ENCODE results near the gene ZNF878.
"Not testable (repeated sequence)": the region's sequence is repeated elsewhere in the genome, so short reads cannot be mapped to it uniquely, and the experiment has no call there.

Gene ZNF878

DNA sequence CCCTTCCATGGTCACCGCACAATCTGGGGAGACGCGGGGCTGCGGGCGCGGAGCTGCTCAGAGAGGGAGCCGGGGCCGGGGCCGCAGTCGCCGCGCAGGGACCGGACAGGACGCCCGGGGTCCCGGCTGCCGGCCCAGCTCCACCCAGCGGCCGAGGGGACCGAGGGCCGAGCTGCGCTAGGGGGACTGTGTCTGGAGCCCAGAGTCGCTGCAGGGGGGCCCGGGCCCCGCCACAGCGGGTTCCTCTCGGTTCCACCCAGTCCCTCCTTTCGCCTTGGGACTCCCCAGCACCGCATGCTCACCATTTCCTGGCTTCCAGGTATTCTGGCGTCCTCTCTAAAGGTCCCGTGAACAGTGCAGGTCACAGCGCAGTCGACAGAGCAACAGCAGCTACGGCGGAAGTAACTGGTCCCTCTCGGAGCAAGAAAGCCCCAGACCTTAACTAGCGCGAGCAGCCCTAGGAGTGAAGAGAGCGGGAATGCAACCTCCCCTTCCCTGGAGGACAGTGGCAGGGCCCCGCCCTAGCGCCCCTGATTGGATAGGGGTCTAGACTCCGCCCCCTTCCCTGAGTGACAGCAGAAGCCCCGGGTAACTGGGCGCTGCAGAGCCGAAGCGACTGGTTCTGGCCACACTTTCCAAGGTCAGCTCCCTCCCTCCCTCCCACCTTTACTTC, at the start of gene ZNF878:
Gene ZNF878 (minus strand): TSS at position 465 of the 673 bp plus-strand sequence. CDS start 160 bp downstream, at position 305.
- DNase-seq = peak; percentile 59

DNA sequence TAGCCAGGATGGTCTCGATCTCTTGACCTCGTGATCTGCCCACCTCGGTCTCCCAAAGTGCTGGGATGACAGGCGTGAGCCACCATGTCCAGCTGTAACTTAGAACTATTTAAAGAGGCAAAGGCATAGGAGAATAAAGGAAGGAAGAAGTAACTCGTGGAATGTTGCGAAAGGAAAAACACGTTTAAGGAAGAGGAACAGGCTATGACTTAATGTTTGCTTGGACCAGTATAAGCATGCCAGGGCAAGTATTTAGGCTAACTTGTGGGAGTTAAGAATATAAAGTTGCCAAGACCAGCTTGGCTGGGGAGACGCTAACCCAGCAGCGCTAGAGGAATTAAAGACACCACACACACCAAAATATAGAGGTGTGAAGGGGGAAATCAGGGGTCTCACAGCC, 45.3 kb upstream of the ZNF878 start:
- DNase-seq = no peak

GRCh38 chr19:12095111-12095790, 42.5 kb upstream of the ZNF878 start:
- DNase-seq = no peak

DNA sequence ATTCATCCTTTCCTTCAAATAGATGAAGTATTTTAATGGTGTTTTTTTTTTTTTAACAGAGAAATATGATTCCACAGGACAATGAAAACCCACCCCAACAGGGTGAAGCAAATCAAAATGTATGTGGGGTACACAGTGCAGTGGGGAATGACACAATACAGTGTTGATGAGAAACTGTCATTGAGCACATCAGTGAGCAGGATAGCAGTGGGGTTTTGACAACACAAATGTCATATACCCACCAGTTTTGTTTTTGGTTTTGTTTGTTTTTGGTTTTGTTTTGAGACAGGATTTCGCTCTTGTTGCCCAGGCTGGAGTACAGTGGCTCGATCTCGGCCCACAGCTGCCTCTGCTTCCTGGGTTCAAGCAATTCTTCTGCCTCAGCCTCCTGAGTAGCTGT, 41.0 kb upstream of the ZNF878 start:
- DNase-seq = no peak

DNA sequence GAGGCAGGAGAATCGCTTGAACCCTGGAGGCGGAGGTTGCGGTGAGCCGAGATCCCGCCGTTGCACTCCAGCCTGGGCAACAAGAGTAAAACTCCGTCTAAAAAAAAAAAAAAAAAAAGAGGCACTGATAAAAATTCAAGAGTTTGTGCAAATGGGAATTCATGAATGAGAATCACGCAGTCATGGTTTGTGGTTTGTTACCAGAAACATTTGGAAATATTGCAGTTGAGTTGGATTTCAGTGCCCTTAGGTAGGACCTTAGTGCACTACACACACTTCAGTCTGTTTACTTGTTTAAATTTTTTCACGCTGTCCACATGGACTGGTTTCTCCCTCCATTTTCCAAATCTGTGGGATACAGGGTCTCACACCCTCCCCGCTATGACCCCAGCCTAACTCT, 40.2 kb upstream of the ZNF878 start:
- DNase-seq = no peak

GRCh38 chr19:12092065-12092867, 39.5 kb upstream of the ZNF878 start:
- DNase-seq = peak; percentile 54

- DNase-seq = peak; percentile 48
These were observed 38.0 kb upstream of the ZNF878 start for GRCh38 chr19:12090807-12091206.

GRCh38 chr19:12085074-12085818, 32.5 kb upstream of the ZNF878 start:
- DNase-seq = no peak

DNA sequence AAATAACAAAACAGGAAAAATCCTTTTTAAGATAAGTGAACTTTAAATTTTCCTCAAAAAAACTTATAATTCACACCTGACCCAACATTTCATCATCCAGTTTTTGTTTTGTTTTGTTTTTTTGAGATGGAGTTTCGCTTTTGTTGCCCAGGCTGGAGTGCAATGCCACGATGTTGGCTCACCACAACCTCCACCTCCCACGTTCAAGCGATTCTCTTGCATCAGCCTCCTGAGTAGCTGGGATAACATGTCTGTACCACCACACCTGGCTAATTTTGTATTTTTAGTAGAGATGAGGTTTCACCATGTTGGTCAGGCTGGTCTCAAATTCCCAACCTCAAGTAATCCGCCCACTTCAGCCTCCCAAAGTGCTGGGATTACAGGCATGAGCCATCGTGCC, 30.6 kb upstream of the ZNF878 start:
- not testable (repeated sequence) for DNase-seq

- no peak for DNase-seq
These were observed 24.6 kb upstream of the ZNF878 start for GRCh38 chr19:12077375-12077774.

- not testable (repeated sequence) for DNase-seq
These were observed 23.6 kb upstream of the ZNF878 start for GRCh38 chr19:12076331-12076730.

DNA sequence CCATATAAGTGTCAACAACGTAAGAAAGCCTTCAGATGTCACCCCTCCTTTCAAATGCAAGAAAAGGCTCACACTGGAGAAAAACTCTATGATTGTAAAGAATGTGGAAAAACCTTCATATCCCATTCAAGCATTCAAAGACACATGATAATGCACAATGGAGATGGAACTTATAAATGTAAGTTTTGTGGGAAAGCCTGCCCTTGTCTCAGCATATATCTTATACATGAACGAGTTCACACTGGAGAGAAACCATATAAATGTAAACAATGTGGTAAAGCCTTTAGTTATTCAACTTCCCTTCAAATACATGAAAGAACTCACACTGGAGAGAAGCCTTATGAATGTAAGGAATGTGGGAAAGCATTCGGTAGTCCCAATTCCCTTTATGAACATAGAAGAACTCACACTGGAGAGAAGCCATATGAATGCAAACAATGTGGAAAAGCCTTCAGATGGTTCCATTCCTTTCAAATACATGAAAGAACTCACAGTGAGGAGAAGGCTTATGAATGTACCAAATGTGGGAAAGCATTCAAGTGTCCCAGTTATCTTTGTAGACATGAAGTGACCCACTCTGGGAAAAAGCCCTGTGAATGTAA, 22.9 kb upstream of the ZNF878 start:
- no peak for DNase-seq

DNA sequence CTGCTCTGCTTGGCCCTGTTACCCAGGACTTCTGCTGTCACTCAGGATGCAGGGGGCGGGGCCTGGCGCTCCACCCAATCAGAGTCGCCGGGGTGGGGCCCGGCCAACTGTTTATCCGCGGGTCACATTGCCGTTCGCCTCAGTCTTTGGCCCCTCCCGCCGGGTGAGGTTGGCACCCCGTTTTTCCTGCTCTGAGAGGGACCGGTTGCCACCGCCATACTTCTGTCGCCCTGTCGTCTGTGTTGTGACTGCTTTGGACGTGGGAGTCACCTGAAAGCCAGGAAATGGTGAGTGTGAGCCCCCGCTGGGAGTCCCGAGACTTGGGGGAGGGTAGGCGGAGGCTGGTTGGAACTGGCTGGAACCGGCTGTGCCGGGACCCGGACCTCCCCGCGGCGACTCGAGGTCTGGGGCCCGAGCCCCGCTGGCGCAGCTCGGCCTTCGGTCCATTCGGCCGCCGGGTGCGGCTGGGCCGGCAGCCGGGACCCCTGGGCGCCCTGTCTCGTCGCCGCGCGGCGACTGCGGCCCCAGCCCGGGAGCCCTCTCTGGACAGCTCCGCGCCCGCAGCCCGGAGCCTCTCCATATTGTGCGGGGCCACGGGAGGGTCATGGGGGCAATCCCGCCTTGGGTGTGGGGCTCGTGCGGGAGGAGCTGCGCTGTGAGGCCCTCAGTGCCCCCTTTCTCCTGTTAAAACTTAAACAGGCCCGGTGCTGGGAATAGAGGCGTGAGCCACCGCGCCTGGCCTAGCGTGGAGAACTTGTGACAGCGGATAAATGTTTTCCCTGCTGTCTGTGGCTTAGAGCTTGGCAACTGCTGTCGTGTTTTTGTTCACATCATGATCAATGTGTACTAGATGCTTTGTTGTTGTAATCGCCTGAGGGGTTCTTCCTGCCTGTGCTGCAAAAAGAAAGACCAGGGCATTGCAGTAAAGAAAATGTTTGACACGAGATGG, 12.1 kb upstream of the ZNF878 start, which contains the start of gene ZNF844:
Gene ZNF844 (plus strand): TSS at position 142 of the 949 bp plus-strand sequence. CDS start 143 bp downstream, at position 285.
- peak; percentile 86 for DNase-seq

DNA sequence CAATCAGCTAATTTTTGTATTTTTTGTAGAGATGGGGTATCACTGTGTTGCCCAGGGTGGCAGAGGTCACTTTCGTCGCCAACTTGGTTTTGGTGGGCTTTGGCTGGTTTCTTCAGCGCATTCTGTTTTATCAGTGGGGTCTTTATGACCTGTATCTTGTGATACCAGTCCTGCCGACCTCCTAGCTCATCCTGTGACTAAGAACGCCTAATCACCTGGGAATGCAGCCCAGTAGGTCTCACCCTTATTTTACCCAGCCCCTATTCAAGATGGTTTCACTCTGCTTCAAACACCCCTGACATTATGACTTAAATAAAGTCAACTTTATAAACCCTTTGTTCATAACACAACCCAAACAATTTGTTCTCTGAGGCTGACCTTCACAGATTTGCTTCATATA, 3.0 kb upstream of the ZNF878 start:
- no peak for DNase-seq

DNA sequence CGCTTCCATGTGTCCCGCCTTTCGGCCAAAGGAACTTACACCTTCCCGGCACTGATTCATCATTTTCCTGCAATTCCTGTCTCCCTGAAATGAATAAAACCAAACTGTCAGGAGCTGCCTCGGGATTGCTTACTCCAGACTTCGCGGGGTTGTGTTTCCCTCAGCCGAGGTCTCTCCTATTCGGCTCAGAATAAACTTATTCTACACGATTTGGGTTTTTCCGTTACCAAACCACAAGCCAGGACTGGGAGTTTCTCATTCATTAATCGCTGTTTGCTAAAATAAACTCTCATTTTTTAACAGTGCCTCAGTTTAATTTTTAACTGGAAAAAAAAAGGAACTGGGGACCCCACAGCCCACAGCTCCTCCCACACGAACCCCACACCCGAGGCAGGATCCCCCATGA, 667 bp downstream of the ZNF878 start:
- DNase-seq = no peak

GRCh38 chr19:12047868-12048267, 4.9 kb downstream of the ZNF878 start:
- DNase-seq = no peak

DNA sequence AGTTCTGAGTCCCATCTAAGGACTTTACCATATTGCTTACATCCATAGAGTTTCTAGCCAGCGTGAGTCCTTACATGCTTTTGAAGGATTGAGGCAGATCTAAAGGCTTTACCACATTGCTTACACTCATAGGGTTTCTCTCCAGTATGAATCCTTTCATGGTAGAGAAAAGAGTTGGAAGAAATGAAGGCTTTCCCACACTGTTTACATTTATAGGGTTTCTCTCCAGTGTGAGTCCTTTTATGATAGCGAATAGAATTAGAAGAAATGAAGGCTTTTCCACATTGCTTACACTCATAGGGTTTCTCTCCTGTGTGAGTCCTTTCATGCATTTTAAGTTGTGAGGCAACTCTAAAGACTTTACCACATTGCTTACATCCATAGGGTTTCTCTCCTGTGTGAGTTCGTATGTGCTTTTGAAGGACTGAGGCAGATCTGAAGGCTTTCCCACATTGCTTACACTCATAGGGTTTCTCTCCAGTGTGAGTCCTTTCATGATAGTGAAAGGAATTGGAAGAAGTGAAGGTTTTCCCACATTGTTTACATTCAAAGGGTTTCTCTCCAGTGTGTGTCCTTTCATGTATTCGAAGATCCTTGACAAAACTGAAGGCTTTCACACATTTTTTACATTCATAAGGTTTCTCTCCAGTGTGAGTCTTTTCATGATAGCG, 8.9 kb downstream of the ZNF878 start:
- DNase-seq = no peak

DNA sequence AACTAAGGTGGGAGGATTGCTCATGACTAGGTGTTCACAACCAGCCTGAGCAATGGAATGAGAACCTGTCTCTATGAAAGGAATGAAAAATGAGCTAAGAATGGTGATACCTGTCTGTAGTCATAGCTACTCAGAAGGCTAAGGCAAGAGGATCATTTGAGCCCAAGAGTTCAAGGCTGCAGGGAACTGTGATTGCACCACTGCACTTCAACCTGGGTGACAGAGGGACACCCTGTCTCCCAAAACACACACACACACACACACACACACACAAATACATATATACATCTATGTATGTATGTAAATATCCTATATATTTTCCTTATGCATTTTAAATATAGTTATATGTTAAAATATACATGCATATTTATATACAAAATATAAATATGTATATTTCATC, 9.9 kb downstream of the ZNF878 start:
- DNase-seq = no peak

DNA sequence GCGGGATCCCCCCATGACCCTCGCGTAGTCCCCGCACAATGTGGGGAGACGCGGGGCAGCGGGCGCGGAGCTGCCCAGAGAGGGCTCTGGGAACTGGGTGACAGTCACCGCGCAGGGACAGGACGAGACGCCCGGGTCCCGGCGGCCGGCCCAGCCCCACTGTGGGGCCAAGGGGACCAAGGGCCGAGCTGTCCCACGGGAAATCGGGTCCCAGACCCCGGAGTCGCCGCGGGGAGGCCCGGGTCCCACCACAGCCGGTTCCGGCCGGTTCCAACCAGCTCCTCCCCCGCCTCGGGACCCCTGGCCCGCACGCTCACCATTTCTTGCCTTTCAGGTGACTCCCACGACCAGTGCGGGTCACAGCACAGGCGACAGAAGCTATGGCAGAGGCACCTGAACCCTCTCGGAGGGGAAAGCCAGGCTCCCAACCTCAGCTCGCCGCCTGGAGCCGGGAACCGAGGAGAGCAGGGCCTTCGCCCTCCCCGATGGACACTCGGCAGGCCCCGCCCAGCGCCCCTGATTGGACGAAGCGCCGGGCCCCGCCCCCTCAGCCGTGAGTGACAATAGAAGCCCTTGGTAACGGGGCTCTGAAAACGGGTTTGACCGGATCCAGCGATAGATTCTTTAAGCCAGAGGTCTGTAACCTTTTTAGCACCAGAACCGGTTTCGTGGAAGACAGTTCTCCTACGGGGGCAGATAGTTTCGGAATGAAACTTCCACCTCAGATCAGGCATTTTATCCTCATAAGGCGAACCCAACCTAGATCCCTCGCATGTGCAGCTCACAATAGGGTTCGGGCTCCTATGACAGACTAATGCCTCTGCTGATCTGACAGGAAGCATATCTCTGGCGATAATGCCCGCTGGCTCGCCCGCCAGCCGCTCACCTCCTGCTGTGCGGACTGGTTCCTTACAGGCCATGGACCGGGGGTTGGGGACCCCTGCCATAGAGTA, 17.3 kb downstream of the ZNF878 start, which contains the start of gene ZNF433:
Gene ZNF433 (minus strand): TSS at position 460 of the 953 bp plus-strand sequence. CDS start 140 bp downstream, at position 320.
- DNase-seq = peak; percentile 69

All from CD4-positive, alpha-beta T cell treated with Interferon gamma for 1 hour (primary cell).